Left lung (tissue), 10 donors: ENCODE data around the gene CLMN. TPM values are rescaled to one million over a fixed set of nuclear protein-coding genes. Genes with fewer than 3 reads are reported as not detected.
"Not testable (repeated sequence)": the region's sequence is repeated elsewhere in the genome, so short reads cannot be mapped to it uniquely, and the experiment has no call there.

ENCODE experiments used
- ATAC-seq: fragments of 200-7000 bp; cut with Tn5 transposase; one replicate; pipeline ENCODE4 v1.9.1; 2020; ENCODE audit warnings: moderate library complexity
- DNase-seq, 4 donors: peaks; one replicate each; pipeline ENCODE4 v3.0.0-alpha.2; 2013 to 2020
- H3K27ac ChIP-seq, 2 donors: fragments of 200-600 bp; sonication (generic) in 1 of 2; one replicate each; pipeline versions ENCODE4 v1.5.0 to v1.8.0; 2020 to 2021
- H3K27me3 ChIP-seq, 2 donors: fragments of 200-600 bp; sonication (generic) in 1 of 2; one replicate each; pipeline versions ENCODE4 v1.5.0 to v1.8.0; 2020 to 2021
- H3K36me3 ChIP-seq, 2 donors: fragments of 200-600 bp; sonication (generic) in 1 of 2; one replicate each; pipeline versions ENCODE4 v1.5.0 to v1.8.0; 2020 to 2021
- H3K4me1 ChIP-seq, 2 donors: fragments of 200-600 bp; one replicate each; pipeline ENCODE4 v1.8.0; 2021
- H3K4me3 ChIP-seq, 2 donors: fragments of 200-600 bp; sonication (generic) in 1 of 2; one replicate each; pipeline versions ENCODE4 v1.5.0 to v1.8.0; 2020 to 2021; ENCODE audit warnings: mild to moderate bottlenecking in 1 of 2
- H3K9me3 ChIP-seq, 2 donors: fragments of 200-600 bp; sonication (generic) in 1 of 2; one replicate each; pipeline versions ENCODE4 v1.5.0 to v1.8.0; 2020 to 2021
- intact Hi-C, 2 donors: fragments of 100-400 bp; cut with DNase I; formaldehyde crosslinking; loops; one replicate each; pipeline versions ENCODE4 v1.11.2 to v1.14.2; 2022
- polyA plus RNA-seq, 6 donors: library from polyadenylated mRNA; unstranded; fragments of 120-200 nt; gene quantifications; one replicate each; pipeline ENCODE4 v1.2.1, GENCODE V29; 2013; ENCODE audit not compliant: insufficient read length in 6 of 6
- total RNA-seq, 2 donors: library from RNA; stranded (reverse); fragmentation: NEBNext Ultra II Directional; extraction: Animal tissue kit (Norgen Biotek cat#: 25700); gene quantifications; one replicate each; pipeline ENCODE4 v1.2.1, GENCODE V29; 2021
- TF ChIP-seq, protein P1 (sequence below), 2 donors: fragments of 200-600 bp; sonication (generic) in 1 of 2; IDR thresholded peaks; one replicate each; pipeline versions ENCODE4 v1.5.0 to v1.8.0; 2021; ENCODE audit warnings: antibody characterized with exemption in 2 of 2
- donor health status: DM: no; HTN: yes; CAD: no.
- donor health status: DM: no; HTN: no; CAD: no.

CLMN gene
- total and polyA plus RNA-seq, 8 donors: 10.3 to 30.0 (median 12.6) TPM

DNA sequence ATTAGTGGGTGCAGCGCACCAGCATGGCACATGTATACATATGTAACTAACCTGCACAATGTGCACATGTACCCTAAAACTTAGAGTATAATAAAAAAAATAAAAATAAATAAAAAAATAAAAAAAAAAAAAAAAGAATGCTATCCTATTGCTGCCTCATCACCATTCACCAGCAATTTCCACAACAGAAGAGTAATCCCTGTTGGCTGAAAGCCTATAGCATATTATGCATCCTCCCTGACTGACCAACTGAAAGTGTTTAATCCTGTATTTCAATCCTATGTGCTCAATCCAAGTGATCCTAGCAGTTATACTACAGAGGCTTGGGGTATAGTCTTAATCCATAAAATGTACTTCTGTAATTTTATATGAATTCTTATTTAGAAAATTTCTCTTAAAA is 180.8 kb downstream of the CLMN start:
- ATAC-seq: no peak
- no peak for DNase-seq

DNA sequence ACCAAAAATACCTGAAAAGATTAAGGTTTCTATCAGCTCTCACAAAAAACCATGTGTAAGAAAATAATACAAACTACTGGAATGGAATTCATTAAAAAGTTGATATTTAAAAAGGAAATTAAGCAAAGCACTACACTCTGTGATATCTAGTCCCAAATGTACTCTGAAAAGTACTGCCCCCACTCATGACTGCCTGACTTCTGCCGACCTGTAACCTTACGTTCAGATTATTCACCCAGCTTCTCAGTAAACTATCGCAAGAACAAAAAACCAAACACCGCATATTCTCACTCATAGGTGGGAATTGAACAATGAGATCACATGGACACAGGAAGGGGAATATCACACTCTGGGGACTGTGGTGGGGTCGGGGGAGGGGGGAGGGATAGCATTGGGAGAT is 181.3 kb downstream of the CLMN start:
- H3K36me3 ChIP-seq, H3K4me3 ChIP-seq, ATAC-seq, H3K9me3 ChIP-seq, DNase-seq, intact Hi-C loops, H3K27me3 ChIP-seq: not testable (repeated sequence)
- peak overlapping the region in 1 of 2 donors; percentile 64 for H3K27ac ChIP-seq
- peaks cover 14 to 82% of the 10 kb centered on the region in 2 donors for H3K4me1 ChIP-seq

More for the DNA sequence above, 180.8 kb downstream of the CLMN start:
- intact Hi-C loops: no loop called here
- TF ChIP-seq, protein P1, sequence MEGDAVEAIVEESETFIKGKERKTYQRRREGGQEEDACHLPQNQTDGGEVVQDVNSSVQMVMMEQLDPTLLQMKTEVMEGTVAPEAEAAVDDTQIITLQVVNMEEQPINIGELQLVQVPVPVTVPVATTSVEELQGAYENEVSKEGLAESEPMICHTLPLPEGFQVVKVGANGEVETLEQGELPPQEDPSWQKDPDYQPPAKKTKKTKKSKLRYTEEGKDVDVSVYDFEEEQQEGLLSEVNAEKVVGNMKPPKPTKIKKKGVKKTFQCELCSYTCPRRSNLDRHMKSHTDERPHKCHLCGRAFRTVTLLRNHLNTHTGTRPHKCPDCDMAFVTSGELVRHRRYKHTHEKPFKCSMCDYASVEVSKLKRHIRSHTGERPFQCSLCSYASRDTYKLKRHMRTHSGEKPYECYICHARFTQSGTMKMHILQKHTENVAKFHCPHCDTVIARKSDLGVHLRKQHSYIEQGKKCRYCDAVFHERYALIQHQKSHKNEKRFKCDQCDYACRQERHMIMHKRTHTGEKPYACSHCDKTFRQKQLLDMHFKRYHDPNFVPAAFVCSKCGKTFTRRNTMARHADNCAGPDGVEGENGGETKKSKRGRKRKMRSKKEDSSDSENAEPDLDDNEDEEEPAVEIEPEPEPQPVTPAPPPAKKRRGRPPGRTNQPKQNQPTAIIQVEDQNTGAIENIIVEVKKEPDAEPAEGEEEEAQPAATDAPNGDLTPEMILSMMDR (IDR thresholded peaks at IDR 0.05): no peak
- no peak overlapping the region for H3K4me3 ChIP-seq
- peak overlapping the region in 1 of 2 donors; percentile 26 for H3K27ac ChIP-seq
- H3K9me3 ChIP-seq: no peaks in the 10 kb centered on the region
- no peaks in the 10 kb centered on the region for H3K27me3 ChIP-seq
- H3K4me1 ChIP-seq: peaks cover 13 to 80% of the 10 kb centered on the region in 2 donors
- no peaks in the 10 kb centered on the region for H3K36me3 ChIP-seq

DNA sequence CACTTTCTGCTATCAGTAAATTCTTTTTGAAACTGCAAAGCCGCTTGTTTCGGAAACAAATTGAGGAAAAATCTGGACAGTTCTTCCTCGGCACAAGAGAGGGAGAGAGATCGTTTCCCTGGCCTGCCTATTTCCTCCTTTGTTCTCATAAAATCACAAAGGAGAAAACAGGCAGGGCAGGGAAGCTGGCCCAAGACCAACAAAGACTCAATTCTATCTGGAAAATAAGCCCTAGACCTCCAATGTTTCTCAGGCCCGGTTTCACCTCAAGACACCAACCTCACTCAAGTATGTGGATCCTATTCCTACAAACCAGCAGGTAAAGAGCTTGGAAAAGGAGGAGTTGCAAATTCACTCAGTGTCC is 181.9 kb downstream of the CLMN start:
- no peak for ATAC-seq
- Histone ChIP-seq H3K27me3 (no peaks in the 10 kb centered on the region), H3K36me3 (peaks cover 0 to 5% of the 10 kb centered on the region in 2 donors), H3K4me3 (no peak overlapping the region), H3K4me1 (peaks cover 14 to 79% of the 10 kb centered on the region in 2 donors), H3K27ac (peak overlapping the region in 1 of 2 donors; percentile 64), H3K9me3 (no peaks in the 10 kb centered on the region)
- intact Hi-C loops: no loop called here
- TF ChIP-seq, protein P1 (IDR thresholded peaks at IDR 0.05): no peak
- DNase-seq: no peak

DNA sequence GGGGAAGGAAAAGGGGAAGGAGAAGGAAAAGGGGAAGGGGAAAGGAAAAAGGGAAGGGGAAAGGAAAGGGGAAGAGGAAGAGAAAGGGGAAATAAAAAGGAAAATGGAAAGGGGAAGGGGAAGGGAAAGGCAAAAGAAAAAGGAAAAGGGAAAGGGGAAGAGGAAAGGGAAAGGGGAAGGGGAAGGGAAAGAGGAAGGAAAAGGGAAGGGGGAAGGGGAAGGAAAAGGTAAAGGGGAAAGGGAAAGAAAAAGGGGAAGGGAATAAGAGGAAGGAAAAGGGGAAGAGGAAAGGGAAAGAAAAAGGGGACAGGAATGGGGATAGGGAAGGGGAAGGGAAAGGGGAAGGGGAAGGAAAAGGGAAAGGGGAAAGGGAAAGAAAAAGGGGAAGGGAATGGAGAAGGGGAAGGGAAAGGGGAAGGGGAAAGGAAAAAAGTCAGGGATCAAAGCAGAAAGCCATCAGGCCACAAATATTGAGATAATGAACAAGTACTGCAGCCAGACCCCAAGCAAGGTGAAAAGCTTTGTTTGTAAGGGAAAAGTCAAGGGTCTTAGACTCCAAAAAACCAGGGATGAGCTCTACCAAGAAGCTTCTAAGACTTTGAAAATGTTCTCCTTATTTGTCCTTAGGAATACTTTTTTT is 182.4 kb downstream of the CLMN start:
- DNase-seq: no peak
- ATAC-seq: no peak
- H3K4me1 ChIP-seq: peaks cover 14 to 74% of the 10 kb centered on the region in 2 donors
- H3K27ac ChIP-seq: peak overlapping the region in 1 of 2 donors; percentile 64
- no peaks in the 10 kb centered on the region for H3K9me3 ChIP-seq
- no peak overlapping the region for H3K4me3 ChIP-seq
- no peaks in the 10 kb centered on the region for H3K27me3 ChIP-seq
- TF ChIP-seq, protein P1 (IDR thresholded peaks at IDR 0.05): no peak
- intact Hi-C loops: no loop called here
- H3K36me3 ChIP-seq: peaks cover 0 to 10% of the 10 kb centered on the region in 2 donors

DNA sequence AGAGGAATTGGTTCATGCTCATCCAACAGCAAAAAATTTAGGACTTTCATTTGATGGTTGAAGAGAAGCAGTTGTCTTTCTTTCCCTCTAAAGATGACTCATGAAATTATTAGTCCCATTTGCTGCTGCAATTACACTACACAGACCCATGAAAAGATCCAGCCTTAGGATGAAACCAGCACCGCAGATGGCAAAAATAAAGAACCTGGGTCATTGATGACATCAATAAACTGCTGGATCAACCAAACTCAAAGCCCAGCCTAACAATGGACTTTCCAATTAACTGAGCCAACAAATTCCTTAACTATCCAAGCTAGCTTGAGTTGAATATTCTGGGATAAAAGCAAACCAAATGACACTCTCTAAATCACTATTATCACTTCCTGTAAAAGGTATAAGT is 183.1 kb downstream of the CLMN start:
- no peak overlapping the region for H3K4me3 ChIP-seq
- no peak for ATAC-seq
- H3K27me3 ChIP-seq: no peaks in the 10 kb centered on the region
- H3K4me1 ChIP-seq: peaks cover 14 to 68% of the 10 kb centered on the region in 2 donors
- TF ChIP-seq, protein P1 (IDR thresholded peaks at IDR 0.05): no peak
- DNase-seq: no peak
- H3K36me3 ChIP-seq: peaks cover 0 to 15% of the 10 kb centered on the region in 2 donors
- H3K27ac ChIP-seq: peak overlapping the region in 1 of 2 donors; percentile 64
- intact Hi-C loops: no loop called here
- no peaks in the 10 kb centered on the region for H3K9me3 ChIP-seq
